Vagina (tissue), 2 donors: Measurements from ENCODE around the gene CORO2B. TPM values are rescaled to one million over a fixed set of nuclear protein-coding genes. Genes with fewer than 3 reads are reported as not detected.

Source experiments
- DNase-seq, 2 donors: peaks; one replicate each; pipeline ENCODE4 v3.0.0-alpha.2; 2017; ENCODE audit errors: extremely low spot score in 2 of 2
- H3K27ac ChIP-seq: fragments of 200-600 bp; sonication (generic); one replicate; pipeline ENCODE4 v1.5.1; 2019
- H3K27me3 ChIP-seq: fragments of 200-600 bp; sonication (generic); one replicate; pipeline ENCODE4 v1.5.1; 2019
- H3K36me3 ChIP-seq, 2 donors: fragments of 200-600 bp; sonication (generic); one replicate each; pipeline ENCODE4 v1.5.1; 2017 to 2019
- H3K4me1 ChIP-seq: fragments of 200-600 bp; sonication (generic); one replicate; pipeline ENCODE4 v1.5.1; 2019
- H3K4me3 ChIP-seq, 2 donors: fragments of 200-600 bp; sonication (generic); 1 replicate in 1 of 2; 2 replicates in 1 of 2; pipeline ENCODE4 v1.5.1; 2016 to 2019
- H3K9me3 ChIP-seq: fragments of 200-600 bp; sonication (generic); one replicate; pipeline ENCODE4 v1.5.1; 2019
- POLR2A ChIP-seq, 2 donors: fragments of 450-650 bp; IDR thresholded peaks; one replicate each; pipeline ENCODE4 v1.6.1; 2017; ENCODE audit warnings: antibody characterized with exemption in 2 of 2, mild to moderate bottlenecking in 2 of 2, moderate library complexity in 2 of 2
- POLR2AphosphoS5 ChIP-seq, 2 donors: sonication (generic); formaldehyde crosslinking; IDR thresholded peaks; one replicate each; pipeline ENCODE4 v1.9.0; 2017; ENCODE audit warnings: antibody characterized with exemption in 2 of 2, mild to moderate bottlenecking in 2 of 2, low read depth in 1 of 2; ENCODE audit not compliant: insufficient read depth in 1 of 2
- intact Hi-C: fragments of 100-400 bp; cut with DNase I; formaldehyde crosslinking; loops from one replicate; pipeline ENCODE4 v1.15.1; 2023
- total RNA-seq: library from RNA; depleted of rRNA; stranded (reverse); fragments of >200 nt; gene quantifications from one replicate; pipeline ENCODE4 v1.2.3, GENCODE V29; 2016
- TF ChIP-seq, protein P1 (sequence below), 3 experiments: fragments of 450-650 bp in 2 of 3; fragments of 200-600 bp in 1 of 3; sonication (generic) in 1 of 3; IDR thresholded peaks; one replicate each; pipeline ENCODE4 v1.5.1; 2017 to 2019; ENCODE audit warnings: antibody characterized with exemption in 3 of 3, mild to moderate bottlenecking in 2 of 3, moderate library complexity in 2 of 3

Gene CORO2B
- total RNA-seq, 1 donor from 2014 or later = 4.7 TPM

DNA sequence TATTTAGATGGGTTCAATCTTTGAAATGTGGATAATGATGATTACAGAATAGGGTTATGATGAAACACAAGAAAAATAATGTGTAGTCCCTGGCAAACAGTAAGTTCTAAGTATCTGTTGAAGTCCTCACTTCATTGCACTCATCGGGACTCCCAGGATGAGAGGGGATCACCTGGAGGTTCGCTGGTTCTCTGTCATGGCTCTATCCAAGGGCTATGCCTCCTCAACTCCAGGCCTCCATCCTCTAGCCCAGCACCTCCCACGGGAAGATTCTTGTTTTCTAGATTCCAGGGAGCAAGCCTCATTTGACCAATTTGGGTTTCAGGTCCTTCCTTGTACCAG is 196.4 kb downstream of the CORO2B start:
- Histone ChIP-seq H3K9me3 (no peaks in the 10 kb centered on the region), H3K27ac (peak overlapping the region; percentile 23), H3K27me3 (no peaks in the 10 kb centered on the region), H3K4me3 (no peak overlapping the region), H3K4me1 (peaks cover 17% of the 10 kb centered on the region), H3K36me3 (peaks cover 0 to 18% of the 10 kb centered on the region in 2 donors)
- TF ChIP-seq POLR2A (IDR thresholded peaks at IDR 0.05) (no peak), POLR2AphosphoS5 (IDR thresholded peaks at IDR 0.05; ENCODE audit: insufficient read depth in 1 of 2, low read depth in 1 of 2) (no peak)
- TF ChIP-seq, protein P1, sequence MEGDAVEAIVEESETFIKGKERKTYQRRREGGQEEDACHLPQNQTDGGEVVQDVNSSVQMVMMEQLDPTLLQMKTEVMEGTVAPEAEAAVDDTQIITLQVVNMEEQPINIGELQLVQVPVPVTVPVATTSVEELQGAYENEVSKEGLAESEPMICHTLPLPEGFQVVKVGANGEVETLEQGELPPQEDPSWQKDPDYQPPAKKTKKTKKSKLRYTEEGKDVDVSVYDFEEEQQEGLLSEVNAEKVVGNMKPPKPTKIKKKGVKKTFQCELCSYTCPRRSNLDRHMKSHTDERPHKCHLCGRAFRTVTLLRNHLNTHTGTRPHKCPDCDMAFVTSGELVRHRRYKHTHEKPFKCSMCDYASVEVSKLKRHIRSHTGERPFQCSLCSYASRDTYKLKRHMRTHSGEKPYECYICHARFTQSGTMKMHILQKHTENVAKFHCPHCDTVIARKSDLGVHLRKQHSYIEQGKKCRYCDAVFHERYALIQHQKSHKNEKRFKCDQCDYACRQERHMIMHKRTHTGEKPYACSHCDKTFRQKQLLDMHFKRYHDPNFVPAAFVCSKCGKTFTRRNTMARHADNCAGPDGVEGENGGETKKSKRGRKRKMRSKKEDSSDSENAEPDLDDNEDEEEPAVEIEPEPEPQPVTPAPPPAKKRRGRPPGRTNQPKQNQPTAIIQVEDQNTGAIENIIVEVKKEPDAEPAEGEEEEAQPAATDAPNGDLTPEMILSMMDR (IDR thresholded peaks at IDR 0.05) = no peak
- intact Hi-C loops = loop anchor here (5.0 kb wide), 1 partner anchor 42 kb away; no protein-coding TSS in a partner anchor
- no peak for DNase-seq

DNA sequence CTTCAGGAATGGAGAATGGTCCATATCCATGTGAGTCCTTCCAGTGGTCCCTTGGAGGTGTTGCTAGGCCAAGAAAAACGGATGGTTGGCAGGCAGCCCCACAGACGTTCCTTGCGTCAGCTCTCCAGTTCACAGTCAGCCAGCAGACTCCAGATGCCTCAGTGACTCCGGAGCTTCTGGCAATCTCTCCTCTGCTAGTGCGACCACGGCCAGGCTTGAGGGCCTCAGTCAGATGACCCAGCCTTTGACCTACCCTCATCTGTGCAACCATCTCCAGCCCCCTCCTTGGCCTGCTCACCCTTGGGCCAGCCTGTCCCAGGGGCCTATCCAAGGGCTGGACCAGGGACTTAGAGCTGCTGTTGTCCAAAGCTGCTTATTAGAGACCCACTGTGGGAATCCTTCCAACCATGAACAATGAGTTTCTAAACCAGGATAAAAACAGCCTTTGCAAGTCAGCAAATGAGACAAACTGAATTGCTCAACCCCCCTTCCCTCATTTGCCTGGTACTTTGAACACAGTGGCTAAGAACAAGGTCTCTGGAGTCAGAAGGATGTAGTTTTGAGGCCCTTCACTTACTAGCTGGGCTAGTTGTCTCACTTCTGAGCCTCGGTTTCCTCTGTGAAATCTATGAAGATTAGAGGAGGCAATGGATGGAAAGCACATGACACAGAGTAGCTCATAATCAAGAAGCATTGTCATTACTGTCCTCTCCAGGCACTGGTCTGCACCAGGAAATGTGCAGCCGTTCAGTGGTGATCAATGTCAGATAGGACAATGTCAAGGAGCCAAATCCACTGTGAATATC is 197.1 kb downstream of the CORO2B start:
- Histone ChIP-seq H3K9me3 (no peaks in the 10 kb centered on the region), H3K36me3 (peaks cover 0 to 23% of the 10 kb centered on the region in 2 donors), H3K4me3 (no peak overlapping the region), H3K4me1 (peaks cover 17% of the 10 kb centered on the region), H3K27ac (peak overlapping the region; percentile 23), H3K27me3 (no peaks in the 10 kb centered on the region)
- intact Hi-C loops = loop anchor here (5.0 kb wide), 1 partner anchor 41 kb away; no protein-coding TSS in a partner anchor
- DNase-seq = peak; percentile 94
- TF ChIP-seq, protein P1 (IDR thresholded peaks at IDR 0.05) = no peak
- TF ChIP-seq POLR2AphosphoS5 (IDR thresholded peaks at IDR 0.05; ENCODE audit: insufficient read depth in 1 of 2, low read depth in 1 of 2) (peak in 1 of 2 donors; percentile 77), POLR2A (IDR thresholded peaks at IDR 0.05) (no peak)

DNA sequence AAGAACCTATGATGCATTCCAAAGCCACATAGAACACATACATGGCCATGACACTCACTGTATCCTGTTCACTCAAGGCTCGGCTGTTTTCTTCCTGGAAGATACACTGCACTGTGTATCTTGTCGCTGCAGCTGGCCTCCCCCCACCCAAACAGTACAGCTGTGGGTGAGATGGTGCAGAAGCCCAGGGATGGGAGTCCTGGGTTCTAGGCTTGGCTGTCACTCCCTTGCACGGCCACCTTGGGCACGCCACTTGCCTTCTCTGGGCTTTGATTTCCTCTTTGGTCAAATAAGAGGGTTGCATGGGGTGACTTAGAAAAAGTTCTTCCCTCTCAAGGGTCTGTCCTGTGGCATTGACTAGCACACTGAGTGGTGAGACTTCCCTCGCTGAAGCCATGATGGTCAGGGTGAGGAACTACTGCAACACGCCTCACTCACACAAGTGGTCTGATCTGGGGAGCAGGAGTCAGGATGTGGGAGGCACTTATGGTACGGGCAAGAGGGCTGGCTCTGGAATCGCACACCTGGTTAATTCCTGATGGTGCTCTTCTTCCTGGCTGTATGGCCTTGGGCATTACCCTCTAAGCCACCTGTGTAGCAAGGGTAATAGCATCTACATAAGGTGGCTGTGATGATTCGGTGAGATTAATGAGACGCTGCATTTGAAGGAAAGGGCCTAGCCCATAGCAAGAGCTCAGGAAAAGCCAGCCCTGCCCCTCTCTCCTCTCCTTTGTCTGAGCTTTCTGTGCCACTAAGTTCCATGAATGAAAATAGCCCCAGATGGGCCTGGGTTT is 197.9 kb downstream of the CORO2B start:
- Histone ChIP-seq H3K27ac (no peak overlapping the region), H3K4me3 (no peak overlapping the region), H3K4me1 (peaks cover 17% of the 10 kb centered on the region), H3K9me3 (no peaks in the 10 kb centered on the region), H3K27me3 (no peaks in the 10 kb centered on the region), H3K36me3 (peaks cover 0 to 25% of the 10 kb centered on the region in 2 donors)
- intact Hi-C loops = loop anchor here (5.0 kb wide), 1 partner anchor 41 kb away; no protein-coding TSS in a partner anchor
- DNase-seq = peak; percentile 55 to 86
- TF ChIP-seq, protein P1 (IDR thresholded peaks at IDR 0.05) = no peak
- TF ChIP-seq POLR2AphosphoS5 (IDR thresholded peaks at IDR 0.05; ENCODE audit: insufficient read depth in 1 of 2, low read depth in 1 of 2) (no peak), POLR2A (IDR thresholded peaks at IDR 0.05) (no peak)

Other genes with a start within 250 kb of the CORO2B start
- 15.5 TPM for gene ITGA11, start 146.8 kb upstream of the CORO2B start, total RNA-seq
- gene ANP32A, start 241.9 kb downstream of the CORO2B start, total RNA-seq = 55.2 TPM